Measurements from ENCODE around the gene KRTAP12-2. TPM values are rescaled to one million over a fixed set of nuclear protein-coding genes. Genes with fewer than 3 reads are reported as not detected.

The KRTAP12-2 gene
- total and polyA plus RNA-seq, 2 donors (not counting 3 experiments of a cell fraction or from before 2014, with no cell fraction given), result not detected

DNA sequence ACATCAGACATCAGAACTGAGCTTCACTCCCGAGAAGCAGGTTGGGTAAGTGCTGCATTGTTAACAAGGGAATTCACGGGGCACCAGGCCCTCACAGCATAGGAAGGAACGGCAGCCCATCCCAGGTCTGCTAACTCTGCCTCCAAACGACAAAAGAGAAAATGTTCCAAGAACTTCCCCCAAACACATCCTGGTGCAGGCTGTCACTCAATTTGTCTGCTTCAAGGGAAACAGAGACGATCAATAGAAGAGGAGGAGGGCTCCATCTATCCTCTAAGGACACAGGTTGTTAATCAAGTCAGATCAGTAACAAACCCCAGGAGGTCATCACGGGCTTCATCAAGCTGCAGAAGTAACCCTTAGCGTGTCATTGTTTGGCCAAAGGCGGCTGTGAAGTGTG is 48.2 kb upstream of the KRTAP12-2 start:
- intact Hi-C loops (cut with micrococcal nuclease) (no loop called here), dilution Hi-C loops (cut with MboI; ENCODE audit: extremely low pct_ligation_motif_present, low sequenced_read_pairs) (no loop called here)
- no peak overlapping the region for H3K27ac ChIP-seq (ENCODE audit: insufficient read depth, low read depth, low read length)
- H3K9ac ChIP-seq (replicated peaks; ENCODE audit: extremely low read depth, insufficient read depth, low read length), result no peak overlapping the region
- no peak overlapping the region for H3K4me3 ChIP-seq (replicated peaks in 1 of 3; ENCODE audit: insufficient read depth in 1 of 3, low read depth in 1 of 3, low read length in 3 of 3)
- H2AFZ ChIP-seq (ENCODE audit: low read depth, low read length), result no peak overlapping the region
- ChIA-PET POLR2A (no interaction called here), CTCF (no interaction called here)
- no peak overlapping the region for H3K4me2 ChIP-seq (ENCODE audit: insufficient read depth, low read length)
- TF ChIP-seq, protein P1, sequence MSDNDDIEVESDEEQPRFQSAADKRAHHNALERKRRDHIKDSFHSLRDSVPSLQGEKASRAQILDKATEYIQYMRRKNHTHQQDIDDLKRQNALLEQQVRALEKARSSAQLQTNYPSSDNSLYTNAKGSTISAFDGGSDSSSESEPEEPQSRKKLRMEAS (IDR thresholded peaks at IDR 0.05; ENCODE audit: insufficient read depth, insufficient read length), result no peak
- TF ChIP-seq, protein P2, sequence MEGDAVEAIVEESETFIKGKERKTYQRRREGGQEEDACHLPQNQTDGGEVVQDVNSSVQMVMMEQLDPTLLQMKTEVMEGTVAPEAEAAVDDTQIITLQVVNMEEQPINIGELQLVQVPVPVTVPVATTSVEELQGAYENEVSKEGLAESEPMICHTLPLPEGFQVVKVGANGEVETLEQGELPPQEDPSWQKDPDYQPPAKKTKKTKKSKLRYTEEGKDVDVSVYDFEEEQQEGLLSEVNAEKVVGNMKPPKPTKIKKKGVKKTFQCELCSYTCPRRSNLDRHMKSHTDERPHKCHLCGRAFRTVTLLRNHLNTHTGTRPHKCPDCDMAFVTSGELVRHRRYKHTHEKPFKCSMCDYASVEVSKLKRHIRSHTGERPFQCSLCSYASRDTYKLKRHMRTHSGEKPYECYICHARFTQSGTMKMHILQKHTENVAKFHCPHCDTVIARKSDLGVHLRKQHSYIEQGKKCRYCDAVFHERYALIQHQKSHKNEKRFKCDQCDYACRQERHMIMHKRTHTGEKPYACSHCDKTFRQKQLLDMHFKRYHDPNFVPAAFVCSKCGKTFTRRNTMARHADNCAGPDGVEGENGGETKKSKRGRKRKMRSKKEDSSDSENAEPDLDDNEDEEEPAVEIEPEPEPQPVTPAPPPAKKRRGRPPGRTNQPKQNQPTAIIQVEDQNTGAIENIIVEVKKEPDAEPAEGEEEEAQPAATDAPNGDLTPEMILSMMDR (IDR thresholded peaks at IDR 0.05; ENCODE audit: extremely low read depth in 1 of 2, insufficient read depth in 1 of 2, low read depth in 1 of 2, low read length in 2 of 2), result no peak
- no peaks in the 10 kb centered on the region for H3K9me1 ChIP-seq (replicated peaks; ENCODE audit: control insufficient read depth, extremely low read depth, insufficient read depth, low read length)
- H3K27me3 ChIP-seq (ENCODE audit: control insufficient read depth in 2 of 2, insufficient read depth in 2 of 2, low read length in 2 of 2), result peaks cover 58 to 89% of the 10 kb centered on the region in 2 experiments
- H3K4me1 ChIP-seq (ENCODE audit: control insufficient read depth, extremely low read depth, insufficient read depth, low read length), result peaks cover 1% of the 10 kb centered on the region
- no peak for DNase-seq (ENCODE audit: low read depth, low spot score)
- H3K79me2 ChIP-seq (ENCODE audit: control insufficient read depth, insufficient read depth, low read length), result no peaks in the 10 kb centered on the region
- FAIRE-seq, result no peak
- no TSS peak for BruUV-seq (replicated peaks)
- H4K20me1 ChIP-seq (replicated peaks; ENCODE audit: control insufficient read depth, extremely low read depth, insufficient read depth, low read length), result no peaks in the 10 kb centered on the region
- no peaks in the 10 kb centered on the region for H3K9me3 ChIP-seq (replicated peaks; ENCODE audit: control insufficient read depth, insufficient read depth, low read length)
- no peaks in the 10 kb centered on the region for H3K36me3 ChIP-seq (ENCODE audit: control insufficient read depth in 2 of 2, extremely low read depth in 1 of 2, insufficient read depth in 2 of 2, low read length in 2 of 2)

DNA sequence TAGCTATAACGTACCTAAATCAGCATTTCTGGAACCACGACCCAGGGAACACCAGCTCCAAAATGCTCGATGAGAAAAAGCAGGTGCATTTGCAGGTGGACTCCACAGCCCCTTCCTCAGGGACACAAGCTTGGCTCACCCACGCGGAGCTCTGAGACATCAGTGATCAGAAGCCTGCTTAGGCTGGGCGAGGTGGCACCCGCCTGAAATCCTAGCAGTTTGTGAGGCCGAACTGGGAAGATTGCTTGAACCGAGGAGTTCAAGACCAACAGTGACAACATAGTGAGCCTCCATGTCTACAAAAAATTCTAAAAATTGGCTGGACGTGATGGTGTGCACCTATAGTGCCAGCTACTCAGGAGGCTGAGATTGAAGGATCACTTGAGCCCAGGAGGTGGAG is 47.1 kb upstream of the KRTAP12-2 start:
- DNase-seq (ENCODE audit: low read depth, low spot score) (no peak), FAIRE-seq (no peak)
- no peak for TF ChIP-seq JUN (IDR thresholded peaks at IDR 0.05; ENCODE audit: borderline replicate concordance, insufficient read depth, insufficient read length, low read depth)
- TF ChIP-seq FOS (IDR thresholded peaks at IDR 0.05; ENCODE audit: borderline replicate concordance, insufficient read depth, low read length), result no peak
- no peak for TF ChIP-seq EZH2 (IDR thresholded peaks at IDR 0.05; ENCODE audit: borderline replicate concordance, low read depth, low read length, severe bottlenecking)
- TF ChIP-seq, protein P1 (IDR thresholded peaks at IDR 0.05; ENCODE audit: insufficient read depth, insufficient read length), result no peak
- TF ChIP-seq, protein P2 (IDR thresholded peaks at IDR 0.05; ENCODE audit: extremely low read depth in 1 of 2, insufficient read depth in 1 of 2, low read depth in 1 of 2, low read length in 2 of 2), result no peak
- TF ChIP-seq GATA2 (IDR thresholded peaks at IDR 0.05; ENCODE audit: insufficient read depth, insufficient read length, low read depth, low read length), result no peak
- no peak for TF ChIP-seq POLR2AphosphoS5 (IDR thresholded peaks at IDR 0.05; ENCODE audit: insufficient read depth, low read depth, low read length)
- no peak for TF ChIP-seq POLR2A (IDR thresholded peaks at IDR 0.05; ENCODE audit: low read depth, low read length)
- TF ChIP-seq MYC (IDR thresholded peaks at IDR 0.05; ENCODE audit: low read depth, low read length), result no peak
- Histone ChIP-seq H2AFZ (ENCODE audit: low read depth, low read length) (no peak overlapping the region), H3K79me2 (ENCODE audit: control insufficient read depth, insufficient read depth, low read length) (no peaks in the 10 kb centered on the region), H3K36me3 (ENCODE audit: control insufficient read depth in 2 of 2, extremely low read depth in 1 of 2, insufficient read depth in 2 of 2, low read length in 2 of 2) (no peaks in the 10 kb centered on the region), H4K20me1 (replicated peaks; ENCODE audit: control insufficient read depth, extremely low read depth, insufficient read depth, low read length) (no peaks in the 10 kb centered on the region), H3K27me3 (ENCODE audit: control insufficient read depth in 2 of 2, insufficient read depth in 2 of 2, low read length in 2 of 2) (peaks cover 65 to 89% of the 10 kb centered on the region in 2 experiments), H3K9ac (replicated peaks; ENCODE audit: extremely low read depth, insufficient read depth, low read length) (no peak overlapping the region), H3K9me3 (replicated peaks; ENCODE audit: control insufficient read depth, insufficient read depth, low read length) (no peaks in the 10 kb centered on the region), H3K4me2 (ENCODE audit: insufficient read depth, low read length) (no peak overlapping the region), H3K9me1 (replicated peaks; ENCODE audit: control insufficient read depth, extremely low read depth, insufficient read depth, low read length) (no peaks in the 10 kb centered on the region), H3K27ac (ENCODE audit: insufficient read depth, low read depth, low read length) (no peak overlapping the region), H3K4me1 (ENCODE audit: control insufficient read depth, extremely low read depth, insufficient read depth, low read length) (peaks cover 5% of the 10 kb centered on the region), H3K4me3 (replicated peaks in 1 of 3; ENCODE audit: insufficient read depth in 1 of 3, low read depth in 1 of 3, low read length in 3 of 3) (no peak overlapping the region)
- dilution Hi-C loops (cut with MboI; ENCODE audit: extremely low pct_ligation_motif_present, low sequenced_read_pairs), result no loop called here
- ChIA-PET CTCF (interaction anchor here (0.8 to 1.1 kb wide), 2 partner anchors 50 to 80 kb away, joined by 3 read pairs; no protein-coding TSS in a partner anchor), POLR2A (no interaction called here)
- no TSS peak for BruUV-seq (replicated peaks)
- intact Hi-C loops (cut with micrococcal nuclease), result no loop called here

All from endothelial cell of umbilical vein (primary cell).